Mammary epithelial cell (primary cell): Measurements from ENCODE around the gene IRF3.

Experiments used
- CTCF ChIP-seq, 2 donors: IDR thresholded peaks in 1 of 2; conservative IDR thresholded peaks in 1 of 2; 2 replicates each; pipeline ENCODE4 v1.5.1; 2011 to 2012; ENCODE audit warnings: inconsistent platforms in 2 of 2, low read length in 2 of 2, mild to moderate bottlenecking in 2 of 2, control low read depth in 1 of 2, low read depth in 1 of 2; ENCODE audit not compliant: insufficient read depth in 1 of 2; ENCODE audit errors: extremely low read depth in 1 of 2
- EZH2 ChIP-seq: IDR thresholded peaks from 2 replicates; pipeline ENCODE4 v1.6.1; 2012; ENCODE audit warnings: low read length, inconsistent platforms, borderline replicate concordance

GRCh38 chr19:49688531-49689132 is 23.0 kb upstream of the IRF3 start:
- TF ChIP-seq EZH2: no peak
- no peak for TF ChIP-seq CTCF (conservative IDR thresholded peaks at IDR 0.05 in 1 of 2, IDR thresholded peaks at IDR 0.05 in 1 of 2; ENCODE audit: extremely low read depth in 1 of 2, insufficient read depth in 1 of 2, low read depth in 1 of 2, low read length in 2 of 2)
